ENCODE data around the gene PCDHGA6.

The PCDHGA6 gene

DNA sequence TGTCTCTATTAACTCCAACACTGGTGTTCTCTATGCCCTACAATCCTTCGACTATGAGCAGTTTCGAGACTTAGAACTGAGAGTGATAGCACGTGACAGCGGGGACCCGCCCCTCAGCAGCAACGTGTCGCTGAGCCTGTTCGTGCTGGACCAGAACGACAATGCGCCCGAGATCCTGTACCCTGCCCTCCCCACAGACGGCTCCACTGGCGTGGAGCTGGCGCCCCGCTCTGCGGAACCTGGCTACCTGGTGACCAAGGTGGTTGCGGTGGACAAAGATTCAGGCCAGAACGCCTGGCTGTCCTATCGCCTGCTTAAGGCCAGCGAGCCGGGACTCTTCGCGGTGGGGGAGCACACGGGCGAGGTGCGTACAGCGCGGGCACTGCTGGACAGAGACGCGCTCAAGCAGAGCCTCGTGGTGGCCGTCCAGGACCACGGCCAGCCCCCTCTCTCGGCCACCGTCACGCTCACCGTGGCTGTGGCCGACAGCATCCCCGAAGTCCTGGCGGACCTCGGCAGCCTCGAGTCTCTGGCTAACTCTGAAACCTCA, 49.1 kb downstream of the PCDHGA6 start:
- DNase-seq = no peak

DNA sequence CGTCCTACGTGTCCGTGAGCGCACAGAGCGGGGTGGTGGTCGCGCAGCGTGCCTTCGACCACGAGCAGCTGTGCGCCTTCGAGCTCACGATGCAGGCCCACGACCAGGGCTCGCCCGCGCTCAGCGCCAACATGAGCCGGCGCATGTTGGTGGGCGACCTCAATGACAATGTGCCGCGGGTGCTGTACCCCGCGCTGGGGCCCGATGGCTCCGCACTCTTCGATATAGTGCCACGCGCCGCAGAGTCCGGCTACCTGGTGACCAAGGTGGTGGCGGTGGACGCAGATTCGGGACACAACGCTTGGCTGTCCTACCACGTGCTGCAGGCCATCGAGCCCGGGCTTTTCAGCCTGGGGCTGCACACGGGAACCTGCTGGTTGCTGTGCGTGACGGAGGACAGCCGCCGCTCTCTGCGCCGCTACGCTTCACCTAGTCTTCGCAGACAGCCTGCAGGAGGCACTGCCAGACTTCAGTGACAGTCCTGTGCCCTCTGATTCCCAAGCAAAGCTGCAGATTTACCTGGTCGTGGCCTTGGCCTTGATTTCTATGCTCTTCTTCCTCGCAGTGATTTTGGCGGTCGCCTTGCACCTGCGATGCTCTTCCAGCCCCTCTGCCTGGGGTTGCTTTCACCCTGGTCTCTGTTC, 54.2 kb downstream of the PCDHGA6 start:
- DNase-seq = no peak
